Pancreas (tissue), 10 donors: ENCODE measurements around the gene RASSF3. TPM values are rescaled to one million over a fixed set of nuclear protein-coding genes. Genes with fewer than 3 reads are reported as not detected.
A peak's percentile ranks its signal among the peaks of the same experiment; 100 is the strongest.

Source experiments
- ATAC-seq, 4 donors: fragments of 200-7000 bp; cut with Tn5 transposase; one replicate each; pipeline versions ENCODE4 v1.8.0 to v1.9.1; 2020; ENCODE audit warnings: mild to moderate bottlenecking in 4 of 4, moderate library complexity in 4 of 4
- DNase-seq, 6 donors: peaks; one replicate each; pipeline ENCODE4 v3.0.0-alpha.2; 2020
- FAIRE-seq: peaks from 2 replicates; lab custom pipeline; 2012; peaks lifted over from hg19 to GRCh38; lab: Jason Lieb, UNC
- H3K27ac ChIP-seq, 4 donors: fragments of 200-600 bp; sonication (generic); 1 replicate in 3 of 4; 2 replicates in 1 of 4; pipeline versions ENCODE4 v1.5.0 to v1.8.0; 2020
- H3K27me3 ChIP-seq, 4 donors: fragments of 200-600 bp; one replicate each; pipeline ENCODE4 v1.8.0; 2021
- H3K36me3 ChIP-seq, 3 donors: fragments of 200-600 bp; sonication (generic) in 1 of 3; one replicate each; pipeline versions ENCODE4 v1.5.0 to v1.8.0; 2020 to 2021
- H3K4me1 ChIP-seq, 3 donors: fragments of 200-600 bp; one replicate each; pipeline ENCODE4 v1.8.0; 2021
- H3K4me3 ChIP-seq, 4 donors: fragments of 200-600 bp; sonication (generic) in 2 of 4; one replicate each; pipeline versions ENCODE4 v1.5.0 to v1.8.0; 2020 to 2021
- H3K9me3 ChIP-seq, 4 donors: fragments of 200-600 bp; one replicate each; pipeline ENCODE4 v1.8.0; 2021
- CTCF ChIP-seq, 4 donors: fragments of 200-600 bp; sonication (generic) in 3 of 4; IDR thresholded peaks; one replicate each; pipeline versions ENCODE4 v1.5.0 to v1.8.0; 2021; ENCODE audit warnings: antibody characterized with exemption in 4 of 4
- WGBS, 2 donors: extraction: QIAGEN DNeasy Blood & Tissue Kit; methylation state at CpG; one replicate each; pipeline ENCODE4 v1.1.7; 2013; 5-methylcytosine and 5-hydroxymethylcytosine counted together
- intact Hi-C, 3 donors: fragments of 100-400 bp; cut with DNase I; formaldehyde crosslinking; loops; one replicate each; pipeline versions ENCODE4 v1.11.1 to v1.14.2; 2022
- polyA plus RNA-seq, 2 donors: library from polyadenylated mRNA; stranded (reverse); fragments of 200-250 nt; gene quantifications; one replicate each; pipeline ENCODE4 v1.2.3, GENCODE V29; 2013
- total RNA-seq, 6 donors: library from RNA; stranded (reverse); fragmentation: NEBNext Ultra II Directional in 4 of 6; extraction: Animal tissue kit (Norgen Biotek cat#: 25700) in 4 of 6; gene quantifications; one replicate each; pipeline versions ENCODE4 v1.2.1 to v1.2.4, GENCODE V29; 2021 to 2023
- donor health status: healthy with polysubstance abuse.
- donor health status: DM: no; HTN: no; CAD: no; lungs with moderate emphysema.
- donor health status: DM: no; HTN: no; CAD: no.
- donor health status: control.
- donor health status: control.
- donor health status: Bipolar disorder and iron deficiency.
- donor health status: DM: yes; HTN: yes; CAD: no.
- donor health status: DM: no; HTN: no; CAD: no.
- donor health status: DM: no; HTN: no; CAD: no.
- donor health status: DM: yes; HTN: yes; CAD: no.

RASSF3 gene
- total and polyA plus RNA-seq, 8 donors = 5.2 to 36.5 (median 21.5) TPM

GRCh38 chr12:64574837-64575236 is 35.5 kb upstream of the RASSF3 start:
- DNase-seq = no peak
- intact Hi-C loops = no loop called here
- TF ChIP-seq CTCF (IDR thresholded peaks at IDR 0.05) = no peak

GRCh38 chr12:64577046-64577445 is 33.2 kb upstream of the RASSF3 start:
- Histone ChIP-seq H3K4me3 (no peak overlapping the region), H3K36me3 (no peaks in the 10 kb centered on the region), H3K27ac (no peak overlapping the region), H3K27me3 (no peaks in the 10 kb centered on the region), H3K4me1 (peaks cover 0 to 3% (median under 1%) of the 10 kb centered on the region in 3 donors), H3K9me3 (no peaks in the 10 kb centered on the region)
- no peak for DNase-seq
- FAIRE-seq = no peak
- whole genome bisulfite sequencing, 2 donors = 90 to 94% methylated on average over 4 of the region's 4 CpGs
- ATAC-seq = no peak
- TF ChIP-seq CTCF (IDR thresholded peaks at IDR 0.05) = no peak
- intact Hi-C loops = no loop called here

More at GRCh38 chr12:64574837-64575236, 35.5 kb upstream of the RASSF3 start:
- ATAC-seq = no peak
- FAIRE-seq = no peak
- Histone ChIP-seq H3K36me3 (no peaks in the 10 kb centered on the region), H3K9me3 (no peaks in the 10 kb centered on the region), H3K27me3 (no peaks in the 10 kb centered on the region), H3K4me1 (no peaks in the 10 kb centered on the region), H3K4me3 (no peak overlapping the region), H3K27ac (no peak overlapping the region)

GRCh38 chr12:64578566-64578965 is 31.7 kb upstream of the RASSF3 start:
- DNase-seq = no peak
- Histone ChIP-seq H3K4me1 (peaks cover 8 to 15% (median 8%) of the 10 kb centered on the region in 3 donors), H3K4me3 (no peak overlapping the region), H3K27me3 (no peaks in the 10 kb centered on the region), H3K36me3 (no peaks in the 10 kb centered on the region), H3K9me3 (no peaks in the 10 kb centered on the region), H3K27ac (no peak overlapping the region)
- WGBS, 2 donors = 70 to 76% methylated on average over 4 of the region's 4 CpGs
- ATAC-seq = no peak
- FAIRE-seq = no peak
- intact Hi-C loops = no loop called here
- no peak for TF ChIP-seq CTCF (IDR thresholded peaks at IDR 0.05)

GRCh38 chr12:64580681-64581080 is 29.6 kb upstream of the RASSF3 start:
- no peaks in the 10 kb centered on the region for H3K27me3 ChIP-seq
- ATAC-seq (no peak), DNase-seq (no peak), FAIRE-seq (no peak)
- peaks cover 14 to 21% (median 15%) of the 10 kb centered on the region in 3 donors for H3K4me1 ChIP-seq
- no peak overlapping the region for H3K27ac ChIP-seq
- no peaks in the 10 kb centered on the region for H3K36me3 ChIP-seq
- no peak overlapping the region for H3K4me3 ChIP-seq
- whole genome bisulfite sequencing, 2 donors = 83 to 87% methylated on average over 2 of the region's 2 CpGs
- intact Hi-C loops = no loop called here
- no peaks in the 10 kb centered on the region for H3K9me3 ChIP-seq
- no peak for TF ChIP-seq CTCF (IDR thresholded peaks at IDR 0.05)

GRCh38 chr12:64582114-64582513 is 28.2 kb upstream of the RASSF3 start:
- FAIRE-seq = no peak
- no peak overlapping the region for H3K27ac ChIP-seq
- 22 to 25% methylated on average over 3 of the region's 3 CpGs for WGBS, 2 donors

More at GRCh38 chr12:64582114-64582513, 28.2 kb upstream of the RASSF3 start:
- no peaks in the 10 kb centered on the region for H3K36me3 ChIP-seq
- H3K9me3 ChIP-seq = no peaks in the 10 kb centered on the region
- DNase-seq (no peak), ATAC-seq (peak in 3 of 4 donors; percentile 58 to 68 (median 65))
- H3K27me3 ChIP-seq = no peaks in the 10 kb centered on the region
- H3K4me1 ChIP-seq = peaks cover 14 to 21% (median 15%) of the 10 kb centered on the region in 3 donors
- H3K4me3 ChIP-seq = no peak overlapping the region
- TF ChIP-seq CTCF (IDR thresholded peaks at IDR 0.05) = no peak
- intact Hi-C loops = no loop called here
